ENCODE measurements around the gene AURKAIP1. TPM values are rescaled to one million over a fixed set of nuclear protein-coding genes. Genes with fewer than 3 reads are reported as not detected.

Gene AURKAIP1
- total RNA-seq, 4 donors from 2014 or later: 98.4 to 152 (median 117) TPM

GRCh38 chr1:1348420-1349255, 26.4 kb downstream of the AURKAIP1 start:
- WGBS: under 1% methylated on average over 25 of the region's 109 CpGs
- H3K9me3 ChIP-seq: no peaks in the 10 kb centered on the region
- peak overlapping the region; percentile 70 to 92 (median 80) for H3K27ac ChIP-seq (replicated peaks in 1 of 4)
- H3K4me3 ChIP-seq: peak overlapping the region; percentile 68 to 93 (median 82)
- DNase-seq (ENCODE audit: extremely low spot score): no peak
- peaks cover 0 to 11% (median under 1%) of the 10 kb centered on the region in 4 donors for H3K36me3 ChIP-seq
- H3K4me1 ChIP-seq: peaks cover 57 to 76% (median 70%) of the 10 kb centered on the region in 4 donors
- peaks cover 0 to 10% (median 5%) of the 10 kb centered on the region in 4 donors for H3K27me3 ChIP-seq
- no peak for TF ChIP-seq POLR2A (IDR thresholded peaks at IDR 0.05; ENCODE audit: low read depth)
- TF ChIP-seq EP300 (IDR thresholded peaks at IDR 0.05): no peak
- TF ChIP-seq CTCF (IDR thresholded peaks at IDR 0.05): no peak
- intact Hi-C loops (cut with DNase I): loop anchor here (2.0 kb wide), 1 partner anchor 24 kb away; no protein-coding TSS in a partner anchor

DNA sequence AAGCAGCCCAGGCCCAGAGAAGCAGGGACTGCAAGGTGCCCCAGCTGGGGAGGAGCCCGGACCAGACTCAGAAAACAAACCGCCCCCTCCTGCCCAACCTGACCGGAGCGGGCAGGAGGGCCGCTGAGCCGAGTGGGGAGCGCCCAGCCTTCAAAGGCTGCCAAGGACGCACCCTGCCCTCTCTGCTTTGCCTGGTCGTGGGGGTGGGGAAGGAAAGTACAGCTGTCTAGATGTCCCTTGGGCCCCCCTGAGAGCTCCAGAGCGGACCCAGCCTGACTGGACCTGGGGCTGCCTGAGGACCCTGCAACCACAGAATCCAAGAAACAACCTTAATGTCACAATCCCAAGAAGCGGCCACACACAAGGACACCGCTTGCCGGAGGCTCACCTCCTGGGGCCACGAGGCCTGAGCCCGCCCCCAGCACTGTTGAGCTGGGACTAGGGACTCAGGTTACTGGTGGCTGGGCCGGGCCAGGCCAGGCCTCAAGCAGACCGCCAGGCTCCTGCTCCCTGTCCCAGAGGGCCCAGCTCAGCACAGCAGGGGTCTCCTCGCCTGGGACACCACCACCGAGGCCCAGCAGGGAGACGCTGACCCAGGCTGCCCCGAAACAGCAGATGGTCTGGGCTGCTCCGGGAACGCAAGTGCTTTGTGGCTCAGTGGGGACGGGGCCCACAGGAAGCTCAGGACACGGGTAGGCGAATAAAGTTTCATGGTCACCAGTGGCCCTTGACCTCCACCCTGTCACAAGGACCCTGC, 27.2 kb downstream of the AURKAIP1 start:
- intact Hi-C loops (cut with DNase I): loop anchor here (2.0 kb wide), 1 partner anchor 25 kb away; no protein-coding TSS in a partner anchor
- H3K4me1 ChIP-seq: peaks cover 49 to 72% (median 62%) of the 10 kb centered on the region in 4 donors
- H3K9me3 ChIP-seq: no peaks in the 10 kb centered on the region
- TF ChIP-seq CTCF (IDR thresholded peaks at IDR 0.05) (no peak), POLR2AphosphoS5 (IDR thresholded peaks at IDR 0.05) (no peak), EP300 (IDR thresholded peaks at IDR 0.05) (no peak), POLR2A (IDR thresholded peaks at IDR 0.05; ENCODE audit: low read depth) (no peak)
- H3K36me3 ChIP-seq: peaks cover 0 to 3% (median 0%) of the 10 kb centered on the region in 4 donors
- H3K27me3 ChIP-seq: peaks cover 0 to 2% (median under 1%) of the 10 kb centered on the region in 4 donors
- no peak for DNase-seq (ENCODE audit: extremely low spot score)
- 45% methylated on average over 21 of the region's 26 CpGs for WGBS
- peak overlapping the region; percentile 70 to 92 (median 80) for H3K27ac ChIP-seq (replicated peaks in 1 of 4)
- H3K4me3 ChIP-seq: peak overlapping the region; percentile 68 to 93 (median 82)

- no peaks in the 10 kb centered on the region for H3K9me3 ChIP-seq
- H3K4me3 ChIP-seq: peak overlapping the region; percentile 68 to 93 (median 82)
- peaks cover 0 to 6% (median 1%) of the 10 kb centered on the region in 4 donors for H3K36me3 ChIP-seq
- WGBS: 79% methylated on average over 10 of the region's 10 CpGs
- no peak for DNase-seq (ENCODE audit: extremely low spot score)
- H3K27ac ChIP-seq (replicated peaks in 1 of 4): peak overlapping the region; percentile 70 to 92 (median 80)
- H3K4me1 ChIP-seq: peaks cover 46 to 65% (median 55%) of the 10 kb centered on the region in 4 donors
- TF ChIP-seq EP300 (IDR thresholded peaks at IDR 0.05) (no peak), POLR2AphosphoS5 (IDR thresholded peaks at IDR 0.05) (no peak), CTCF (IDR thresholded peaks at IDR 0.05) (no peak), POLR2A (IDR thresholded peaks at IDR 0.05; ENCODE audit: low read depth) (no peak)
- intact Hi-C loops (cut with DNase I): no loop called here
- no peaks in the 10 kb centered on the region for H3K27me3 ChIP-seq
Observed at GRCh38 chr1:1347026-1347595, 27.9 kb downstream of the AURKAIP1 start.

DNA sequence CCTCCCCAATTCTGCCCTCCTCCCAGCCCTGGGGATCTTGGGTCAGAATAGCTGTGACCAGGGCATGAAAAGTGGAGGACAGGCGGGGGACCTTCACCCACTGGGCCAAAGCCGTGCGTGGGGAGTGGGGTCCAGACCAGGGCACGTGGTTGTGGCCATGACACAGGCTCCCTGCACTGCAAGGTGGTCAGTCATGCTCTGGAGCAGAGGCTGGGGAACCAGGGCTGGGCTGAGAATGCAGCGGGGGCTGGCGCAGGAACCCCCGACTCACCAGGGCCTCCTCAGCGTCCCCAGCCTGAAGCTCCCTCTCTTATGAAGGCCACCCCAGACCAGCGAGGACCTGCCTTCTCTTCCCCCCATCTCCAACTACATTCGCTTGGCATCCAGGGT, 28.5 kb downstream of the AURKAIP1 start:
- no peaks in the 10 kb centered on the region for H3K27me3 ChIP-seq
- DNase-seq (ENCODE audit: extremely low spot score): no peak
- H3K4me1 ChIP-seq: peaks cover 43 to 59% (median 50%) of the 10 kb centered on the region in 4 donors
- TF ChIP-seq POLR2A (IDR thresholded peaks at IDR 0.05; ENCODE audit: low read depth): no peak
- no peak for TF ChIP-seq CTCF (IDR thresholded peaks at IDR 0.05)
- TF ChIP-seq EP300 (IDR thresholded peaks at IDR 0.05): no peak
- no peak for TF ChIP-seq POLR2AphosphoS5 (IDR thresholded peaks at IDR 0.05)
- H3K36me3 ChIP-seq: peaks cover 0 to 12% (median 7%) of the 10 kb centered on the region in 4 donors
- peak overlapping the region in 1 of 4 donors; percentile 28 for H3K27ac ChIP-seq (replicated peaks in 1 of 4)
- H3K4me3 ChIP-seq: peak overlapping the region in 1 of 4 donors; percentile 4
- WGBS: 90% methylated on average over 6 of the region's 10 CpGs
- no peaks in the 10 kb centered on the region for H3K9me3 ChIP-seq
- intact Hi-C loops (cut with DNase I): no loop called here
